HepG2 (cell line): ENCODE measurements around the gene TAPBP. TPM values are rescaled to one million over a fixed set of nuclear protein-coding genes. Genes with fewer than 3 reads are reported as not detected.
A peak's percentile ranks its signal among the peaks of the same experiment; 100 is the strongest.

Experiments used
- ADNP ChIP-seq: sonication (generic); formaldehyde crosslinking; IDR thresholded peaks from 2 replicates; pipeline ENCODE4 v1.4.0; 2020; ENCODE audit warnings: missing genetic modification reagents
- ARNTL ChIP-seq: sonication (generic); formaldehyde crosslinking; IDR thresholded peaks from 2 replicates; pipeline ENCODE4 v1.4.0; 2020; ENCODE audit warnings: mild to moderate bottlenecking, missing genetic modification reagents
- CHD2 ChIP-seq: IDR thresholded peaks from 2 replicates; pipeline ENCODE4 v1.6.1; 2011; ENCODE audit warnings: low read depth, low read length, improper control_type of control experiment
- ETS1 ChIP-seq: sonication (generic); formaldehyde crosslinking; IDR thresholded peaks from 2 replicates; pipeline ENCODE4 v1.4.0; 2020; ENCODE audit warnings: missing genetic modification reagents
- FOXK1 ChIP-seq: sonication (generic); formaldehyde crosslinking; IDR thresholded peaks from 2 replicates; pipeline ENCODE4 v1.4.0; 2020; ENCODE audit warnings: low read depth, missing genetic modification reagents, borderline replicate concordance
- GTF2F1 ChIP-seq: fragments of 150-350 bp; IDR thresholded peaks from 2 replicates; pipeline ENCODE4 v1.6.1; 2014; ENCODE audit warnings: low read length
- HNF4G ChIP-seq, 2 experiments: sonication (generic) in 1 of 2; formaldehyde crosslinking in 1 of 2; IDR thresholded peaks; 2 replicates each; pipeline versions ENCODE4 v1.4.0 to v1.6.1; 2011 to 2020; ENCODE audit warnings: borderline replicate concordance in 2 of 2, low read depth in 2 of 2, mild to moderate bottlenecking in 2 of 2, low read length in 1 of 2, missing genetic modification reagents in 1 of 2, moderate library complexity in 1 of 2
- MEIS1 ChIP-seq: sonication (generic); formaldehyde crosslinking; IDR thresholded peaks from 2 replicates; pipeline ENCODE4 v1.9.0; 2021; ENCODE audit warnings: mild to moderate bottlenecking, missing genetic modification reagents, moderate library complexity, borderline replicate concordance
- NR2C2 ChIP-seq: sonication (generic); formaldehyde crosslinking; IDR thresholded peaks from 2 replicates; pipeline ENCODE4 v1.4.0; 2020; ENCODE audit warnings: missing genetic modification reagents, mild to moderate bottlenecking, moderate library complexity, borderline replicate concordance
- SALL2 ChIP-seq: sonication (generic); formaldehyde crosslinking; IDR thresholded peaks from 2 replicates; pipeline ENCODE4 v1.8.1; 2023; ENCODE audit warnings: mild to moderate bottlenecking, missing genetic modification reagents, inconsistent platforms
- ZBTB44 ChIP-seq: sonication (generic); formaldehyde crosslinking; IDR thresholded peaks from 2 replicates; pipeline ENCODE4 v1.4.0; 2020; ENCODE audit warnings: missing genetic modification reagents
- ZSCAN25 ChIP-seq: sonication (generic); formaldehyde crosslinking; IDR thresholded peaks from 2 replicates; pipeline ENCODE4 v1.8.0; 2022; ENCODE audit warnings: mild to moderate bottlenecking, missing genetic modification reagents
- polyA plus RNA-seq, 8 experiments: library from polyadenylated mRNA; depleted of rRNA in 3 of 8; stranded (reverse) in 7 of 8; unstranded in 1 of 8; fragments of >200 nt; fragmentation: Illumina TruSeq in 4 of 8; extraction: Trizol in 4 of 8; gene quantifications; 2 replicates each; pipeline versions ENCODE4 v1.2.1 to v1.2.3, GENCODE V29; 2011 to 2016; ENCODE audit warnings: low read depth in 4 of 8, missing spikeins in 1 of 8, mixed read lengths in 1 of 8; ENCODE audit not compliant: insufficient read depth in 1 of 8
- total RNA-seq, 5 experiments: library from RNA; depleted of rRNA; stranded (reverse); fragments of >200 nt; fragmentation: Illumina TruSeq; extraction: Trizol; gene quantifications; 2 replicates each; pipeline ENCODE4 v1.2.3, GENCODE V29; 2016; ENCODE audit warnings: low read depth in 1 of 5

Gene TAPBP
- total and polyA plus RNA-seq, 2 of the 13 experiments (the other 11 are each of a cell fraction or from before 2014, with no cell fraction given): 27.4 to 32.3 TPM

GRCh38 chr6:33297406-33297955 is 16.4 kb downstream of the TAPBP start (continued):
- TF ChIP-seq NR2C2 (CRISPR knock-in tag) (peak; percentile 33; the same call in 1 of the 2 replicates), ETS1 (no peak), GTF2F1 (no peak), FOXK1 (no peak; the same call in 1 of the 2 replicates), ARNTL (CRISPR knock-in tag) (peak; percentile 66), SALL2 (no peak), HNF4G (IDR thresholded peaks at IDR 0.05; ENCODE audit: borderline replicate concordance, low read depth, low read length) (peak; percentile 18; the same call in 1 of the 2 replicates), HNF4G (CRISPR knock-in tag; IDR thresholded peaks at IDR 0.05; ENCODE audit: borderline replicate concordance, low read depth) (no peak), MEIS1 (CRISPR knock-in tag) (no peak), ZSCAN25 (CRISPR knock-in tag) (no peak), ZBTB44 (no peak), ADNP (no peak), CHD2 (no peak)
